HL-60/S4 (cell line): ENCODE results near the gene TP53INP2.

Experiments
- in situ Hi-C: fragments of 300-500 bp; cut with MboI; formaldehyde crosslinking; loops from 2 replicates; pipeline ENCODE4 v1.14.3; 2022; ENCODE audit warnings: low sequenced_read_pairs

The TP53INP2 gene

DNA sequence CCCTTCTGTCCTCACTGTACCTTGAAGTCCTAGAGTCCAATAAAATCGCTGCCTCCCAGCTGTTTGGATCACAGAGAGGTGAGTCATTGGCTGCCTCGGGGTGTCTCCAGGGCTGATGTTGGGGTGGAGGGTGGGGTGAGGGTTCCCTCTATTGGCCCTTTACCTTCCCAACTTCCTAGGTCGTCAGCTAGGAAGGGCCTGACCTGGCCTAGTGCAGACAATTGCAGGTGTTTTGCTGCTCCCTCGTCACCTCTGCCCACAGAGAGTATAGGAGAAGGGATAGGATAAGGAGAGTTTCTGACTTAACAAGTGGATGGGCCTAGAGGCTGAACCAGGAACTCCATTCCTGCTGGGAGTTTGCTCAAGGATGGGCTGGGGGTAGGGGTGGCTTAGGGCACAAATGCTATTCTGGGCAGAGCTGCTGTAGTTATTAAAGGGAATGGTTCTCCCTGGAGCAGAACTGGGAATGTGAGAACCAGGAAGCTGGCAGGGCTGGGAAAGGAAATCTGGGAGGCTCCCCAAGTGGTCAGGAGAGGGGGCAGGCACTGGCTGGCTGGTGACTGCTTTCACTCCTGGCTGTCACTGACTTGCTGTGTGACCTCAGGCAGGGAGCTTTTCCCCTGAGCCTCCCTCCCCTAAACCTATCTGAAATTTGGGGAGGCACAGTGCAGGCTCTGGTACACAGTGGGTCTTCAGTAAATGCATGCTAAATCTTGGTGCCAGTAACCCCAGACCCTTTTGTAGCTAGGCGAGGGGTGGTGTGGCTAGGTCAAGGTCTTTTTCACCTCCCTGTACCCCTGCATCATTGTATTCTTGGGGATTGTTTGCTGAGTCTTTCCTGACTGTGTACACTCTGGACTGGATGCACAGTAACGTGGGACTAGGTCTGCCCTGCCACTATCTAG, 1.5 kb downstream of the TP53INP2 start:
- in situ Hi-C loops = loop anchor here (25.0 kb wide), 1 partner anchor 393 kb away; the partner anchor contains the start of gene AHCY

DNA sequence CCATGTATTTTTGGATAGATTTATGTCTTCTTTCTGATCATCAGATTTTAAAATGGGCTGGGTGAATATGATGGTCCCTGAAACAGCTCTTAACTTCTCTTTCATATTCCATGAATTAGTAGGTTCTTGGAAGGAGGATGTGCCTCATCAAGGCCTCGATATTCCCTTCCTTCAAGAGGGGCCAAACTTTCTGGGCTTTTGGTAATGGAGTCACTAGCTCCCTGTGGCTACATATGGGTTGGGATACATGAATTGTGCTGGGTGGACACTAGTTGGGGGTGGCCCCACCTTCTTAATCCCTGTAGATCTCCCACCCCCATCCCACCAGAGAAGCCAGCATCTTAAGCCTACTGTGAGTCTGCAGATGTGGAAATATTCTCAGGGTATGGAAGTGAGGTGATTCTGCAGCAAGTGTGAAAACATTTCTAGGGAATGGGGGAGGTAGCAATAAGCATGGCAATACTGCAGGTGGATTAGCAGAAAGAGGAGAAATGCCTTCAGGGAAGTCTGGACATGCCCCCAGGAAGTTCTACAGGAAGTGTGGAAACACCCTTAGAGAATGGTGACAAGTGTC, 2.2 kb downstream of the TP53INP2 start:
- in situ Hi-C loops = loop anchor here (25.0 kb wide), 1 partner anchor 394 kb away; the partner anchor contains the start of gene AHCY

DNA sequence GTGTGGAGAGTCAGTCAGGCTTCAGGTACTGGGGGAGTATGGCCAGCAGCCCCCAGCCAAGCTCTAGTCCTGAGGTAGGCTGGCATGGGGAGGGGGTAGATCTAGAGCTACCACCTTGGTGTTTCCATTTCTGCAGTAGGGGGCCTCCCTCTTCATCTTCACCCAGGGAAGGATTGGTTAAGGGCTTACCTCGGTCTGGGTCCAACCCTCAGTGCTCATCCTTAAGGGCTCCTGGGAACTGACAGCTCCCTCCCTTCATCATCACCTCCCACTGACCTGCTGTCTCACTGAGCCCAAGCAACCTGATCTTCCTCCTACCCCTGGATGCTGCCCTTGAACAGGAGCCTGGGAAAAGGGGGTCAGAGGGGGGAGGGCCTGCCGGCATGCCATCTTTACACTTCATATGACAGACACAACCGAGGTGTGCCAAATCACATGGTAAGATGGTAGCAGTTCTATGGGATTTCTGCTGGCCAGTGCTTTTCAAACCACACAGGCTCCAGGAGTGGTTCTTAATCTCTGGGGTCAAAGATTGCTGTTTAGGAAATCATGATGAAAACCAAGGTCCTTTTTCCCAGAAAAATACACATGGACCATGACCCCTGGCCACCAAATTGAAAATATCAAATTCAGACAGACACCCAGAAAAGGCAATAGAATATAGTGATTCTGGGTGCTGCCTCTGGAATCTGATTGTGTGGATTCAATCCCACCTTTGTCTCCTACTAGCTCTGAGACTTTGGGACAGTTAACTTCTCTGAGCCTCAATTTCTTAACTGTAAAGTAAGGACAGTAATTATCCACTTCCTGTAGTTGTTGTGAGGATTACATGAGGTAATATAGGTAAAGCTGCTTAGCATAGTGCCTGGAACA, 3.0 kb downstream of the TP53INP2 start:
- in situ Hi-C loops = loop anchor here (25.0 kb wide), 1 partner anchor 395 kb away; the partner anchor contains the start of gene AHCY

DNA sequence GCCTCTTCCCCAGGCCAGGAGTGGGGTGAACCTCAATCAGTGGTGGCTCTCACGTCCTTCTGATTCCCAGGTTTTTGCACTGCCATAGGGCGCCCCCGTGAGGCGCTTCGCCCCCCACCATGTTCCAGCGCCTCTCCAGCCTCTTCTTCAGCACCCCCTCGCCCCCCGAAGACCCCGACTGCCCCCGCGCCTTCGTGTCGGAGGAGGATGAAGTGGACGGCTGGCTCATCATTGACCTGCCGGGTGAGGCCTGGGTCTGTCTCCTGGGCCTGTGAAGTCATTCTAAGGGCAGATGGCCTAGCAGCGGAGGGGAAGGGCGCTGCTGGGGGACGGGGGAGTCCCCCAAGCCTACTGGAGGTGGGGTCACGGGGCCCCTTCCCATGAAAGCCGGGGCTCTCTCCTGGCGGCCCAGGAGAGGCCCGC, 4.5 kb downstream of the TP53INP2 start:
- in situ Hi-C loops = loop anchor here (25.0 kb wide), 1 partner anchor 396 kb away; the partner anchor contains the start of gene AHCY

DNA sequence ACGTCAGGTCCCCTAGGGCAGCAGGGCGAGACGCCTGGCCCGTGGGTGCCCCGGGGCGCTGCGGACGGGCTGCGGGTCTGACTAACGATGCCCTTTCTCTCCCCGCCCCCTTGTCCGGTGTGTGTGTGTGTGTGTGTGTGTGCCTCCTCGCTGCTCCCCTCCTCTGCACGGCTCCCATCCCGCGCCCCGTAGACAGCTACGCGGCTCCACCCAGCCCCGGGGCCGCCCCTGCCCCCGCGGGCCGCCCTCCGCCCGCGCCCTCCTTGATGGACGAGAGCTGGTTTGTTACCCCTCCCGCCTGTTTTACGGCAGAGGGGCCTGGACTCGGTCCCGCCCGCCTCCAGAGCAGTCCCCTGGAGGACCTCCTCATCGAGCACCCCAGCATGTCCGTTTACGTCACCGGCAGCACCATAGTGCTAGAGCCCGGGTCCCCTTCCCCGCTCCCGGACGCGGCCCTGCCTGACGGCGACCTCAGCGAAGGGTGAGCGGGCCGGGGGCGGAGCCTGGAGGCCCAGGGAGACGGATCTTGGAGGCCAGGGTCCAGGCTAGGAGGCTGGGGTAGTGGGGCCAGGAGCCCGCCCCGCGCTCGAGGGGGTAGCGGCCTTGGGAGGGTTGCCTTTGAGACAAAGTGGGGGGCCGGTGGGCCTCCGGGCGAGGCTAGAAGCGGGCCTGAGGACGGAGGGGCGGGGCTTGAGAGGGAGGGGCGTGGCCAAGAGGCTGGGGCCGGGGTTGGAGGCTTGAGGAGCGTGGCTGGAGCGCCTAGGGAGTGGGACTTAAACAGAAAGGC, 5.1 kb downstream of the TP53INP2 start:
- in situ Hi-C loops = loop anchor here (25.0 kb wide), 1 partner anchor 397 kb away; the partner anchor contains the start of gene AHCY

DNA sequence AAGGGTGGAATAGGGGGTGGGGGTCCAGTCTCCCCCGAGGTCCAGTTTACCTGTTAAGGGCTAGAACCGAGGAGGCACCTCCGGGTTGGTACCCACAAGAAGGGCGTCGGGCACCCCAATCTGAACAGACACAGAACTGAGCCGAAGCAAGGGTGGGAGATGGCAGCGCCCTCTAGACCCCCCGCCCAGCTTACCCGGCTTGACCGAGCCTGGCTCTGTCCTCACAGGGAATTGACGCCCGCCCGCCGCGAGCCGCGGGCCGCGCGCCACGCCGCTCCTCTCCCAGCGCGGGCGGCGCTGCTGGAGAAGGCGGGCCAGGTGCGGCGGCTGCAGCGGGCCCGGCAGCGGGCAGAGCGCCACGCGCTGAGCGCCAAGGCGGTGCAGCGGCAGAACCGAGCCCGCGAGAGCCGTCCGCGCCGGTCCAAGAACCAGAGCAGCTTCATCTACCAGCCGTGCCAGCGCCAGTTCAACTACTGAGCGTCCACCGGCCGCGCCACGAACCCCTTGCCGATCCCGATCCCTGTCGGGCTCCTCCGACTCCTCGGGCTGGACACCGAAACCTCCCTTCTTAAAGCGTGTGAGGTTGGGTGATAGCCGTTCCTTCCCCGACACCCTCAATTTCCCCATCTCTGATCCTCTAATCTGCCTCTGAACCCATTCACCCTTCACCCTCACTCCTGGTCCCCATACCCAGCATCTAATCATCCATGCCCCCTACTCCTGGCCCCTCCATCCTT, 5.9 kb downstream of the TP53INP2 start:
- in situ Hi-C loops = loop anchor here (10.0 to 25.0 kb wide), 2 partner anchors 175 to 398 kb away; partner anchors contain the start of gene AHCY

DNA sequence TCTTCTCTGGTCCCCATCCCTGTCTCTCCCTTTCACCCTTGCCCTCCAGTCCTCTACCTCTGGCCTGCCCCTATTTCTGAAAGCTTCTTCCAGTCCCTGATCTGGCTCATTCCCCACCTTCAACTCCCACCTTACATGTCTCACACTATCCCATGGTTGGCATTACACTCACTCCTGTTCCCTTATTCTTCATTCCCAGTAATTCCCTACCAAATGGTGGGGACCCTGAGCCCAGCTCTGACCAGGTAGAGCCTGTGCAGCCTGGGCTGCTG, 6.4 kb downstream of the TP53INP2 start:
- in situ Hi-C loops = loop anchor here (10.0 to 25.0 kb wide), 2 partner anchors 176 to 398 kb away; partner anchors contain the start of gene AHCY

DNA sequence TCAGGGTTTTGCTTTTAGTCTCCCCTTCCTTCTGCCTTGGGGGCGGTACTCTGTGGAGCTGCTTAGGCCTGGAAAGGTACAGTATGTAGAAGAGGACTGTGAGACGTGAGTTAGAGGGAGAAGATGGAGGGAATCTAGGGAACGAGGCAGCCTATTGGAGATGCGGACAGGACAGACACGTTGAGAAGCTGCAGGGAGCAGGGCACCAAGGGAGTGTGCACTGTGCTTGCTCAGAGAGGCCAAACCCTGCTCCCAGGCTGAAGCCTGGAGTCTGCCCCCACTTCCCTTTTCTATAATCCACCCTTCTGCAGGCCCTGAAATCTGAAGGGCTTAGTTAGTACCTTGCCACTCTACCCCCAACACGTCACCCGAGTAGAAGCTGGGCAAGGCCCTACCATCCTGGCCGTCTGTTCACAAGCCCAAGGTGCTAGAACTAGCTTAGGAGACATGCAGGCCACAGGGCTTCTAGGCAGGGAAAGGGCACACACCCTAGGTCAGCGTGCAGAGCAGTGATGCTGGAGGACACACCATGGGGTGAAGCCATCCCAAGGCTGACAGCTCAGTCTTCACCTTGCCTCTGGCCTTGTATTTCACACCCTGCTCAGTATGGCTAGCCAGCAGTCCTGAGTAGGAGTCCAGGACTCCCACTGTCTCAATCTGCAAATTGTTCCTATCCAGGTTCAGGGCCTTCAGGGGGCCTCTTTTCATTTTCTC, 6.9 kb downstream of the TP53INP2 start:
- in situ Hi-C loops = loop anchor here (10.0 to 25.0 kb wide), 2 partner anchors 176 to 399 kb away; partner anchors contain the start of gene AHCY

DNA sequence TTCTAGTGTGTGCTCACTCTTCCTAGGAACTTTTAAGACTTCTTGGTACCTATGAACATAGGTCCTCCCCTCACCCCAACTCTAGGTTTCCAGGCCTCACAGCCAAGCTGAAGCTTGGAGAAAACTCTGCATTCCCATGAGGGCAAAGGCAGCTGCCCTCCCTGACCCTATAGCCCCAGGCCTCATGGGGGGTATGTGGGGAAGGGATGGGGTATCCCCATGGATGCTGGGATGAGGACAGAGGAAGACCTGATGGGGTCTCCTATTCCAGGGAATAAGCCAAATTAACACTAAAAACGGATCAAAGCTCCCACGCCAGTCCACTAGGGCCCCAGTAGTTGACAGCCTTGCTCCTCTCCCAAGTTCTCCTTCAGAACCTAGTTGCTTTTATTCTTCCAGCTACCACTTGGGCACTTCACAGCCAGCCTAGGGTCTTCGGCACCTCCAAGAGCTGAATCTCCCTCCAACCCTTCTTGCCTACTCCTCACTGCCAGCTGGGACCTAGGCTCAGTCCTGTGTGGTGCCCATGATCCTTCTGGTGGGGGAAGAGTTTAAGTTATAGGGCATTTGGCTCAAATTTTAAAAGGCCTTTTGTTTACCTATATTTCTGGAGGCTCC, 7.8 kb downstream of the TP53INP2 start:
- in situ Hi-C loops = loop anchor here (10.0 to 25.0 kb wide), 2 partner anchors 177 to 400 kb away; partner anchors contain the start of gene AHCY

DNA sequence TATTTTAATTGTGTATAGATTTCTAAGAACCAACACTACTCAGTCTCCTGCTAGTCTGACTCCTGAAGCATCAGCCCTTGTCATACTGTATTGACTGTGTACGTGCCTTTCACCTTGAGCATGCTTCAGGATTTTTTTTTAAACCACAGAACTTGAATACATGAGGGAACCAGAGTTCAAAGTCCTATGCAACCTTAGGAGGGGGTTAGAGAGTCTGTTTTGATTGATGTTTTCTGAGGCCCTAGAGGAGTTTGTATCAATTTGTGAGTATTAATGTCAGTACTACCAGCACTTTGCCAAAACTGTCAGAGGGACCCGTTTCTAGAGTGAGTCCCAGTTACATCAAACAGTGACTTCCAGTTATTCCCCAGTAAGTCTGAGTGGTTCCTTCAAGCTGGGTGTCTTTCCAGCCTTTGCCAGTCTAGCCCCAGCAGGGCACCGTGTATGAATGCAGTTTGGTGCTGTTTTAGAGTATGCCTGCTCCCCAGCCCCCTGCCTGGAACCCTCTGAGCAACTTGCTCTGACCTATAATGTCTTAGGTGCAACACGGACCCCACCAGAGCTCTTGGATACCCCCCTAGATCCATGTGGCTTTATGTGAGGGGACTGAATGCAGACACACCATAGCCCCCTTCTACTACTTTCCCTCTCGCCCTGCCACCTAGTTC, 8.5 kb downstream of the TP53INP2 start:
- in situ Hi-C loops = loop anchor here (10.0 to 25.0 kb wide), 2 partner anchors 178 to 400 kb away; partner anchors contain the start of gene AHCY

DNA sequence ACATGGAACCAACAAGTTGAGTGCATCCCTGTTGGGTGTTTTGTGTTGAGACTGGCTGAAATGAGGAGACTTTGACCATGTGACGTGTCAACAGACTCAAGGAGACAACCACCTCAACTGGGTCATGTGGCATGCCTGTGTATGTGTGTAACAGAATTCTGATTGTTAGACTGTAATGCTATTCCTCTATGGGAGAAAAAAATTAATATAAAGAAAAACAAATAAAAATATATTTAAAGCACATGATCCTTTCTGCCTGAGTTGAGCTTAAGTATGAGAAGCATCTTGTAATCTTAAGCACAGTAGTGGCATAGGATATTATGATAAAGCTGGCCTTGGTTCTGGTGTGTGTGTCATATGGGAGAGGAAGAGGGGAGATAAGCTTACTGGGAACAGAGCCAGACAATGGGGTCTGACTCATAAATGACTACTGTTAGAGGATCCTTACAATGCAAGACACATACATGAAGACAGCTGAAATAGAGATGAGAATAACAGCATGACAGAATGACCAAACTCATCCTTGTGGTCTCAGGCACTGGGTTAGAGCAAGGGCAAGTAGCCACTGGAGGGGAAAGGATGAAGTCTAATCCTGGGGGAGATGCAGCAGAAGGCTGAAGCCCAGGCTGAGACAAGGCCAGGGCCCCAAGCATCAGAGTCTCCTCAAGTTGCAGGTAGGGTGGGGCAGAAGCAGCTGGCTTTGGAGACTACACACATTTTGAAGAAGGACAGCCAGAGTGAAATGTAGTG, 9.2 kb downstream of the TP53INP2 start:
- in situ Hi-C loops = loop anchor here (10.0 to 25.0 kb wide), 2 partner anchors 179 to 401 kb away; partner anchors contain the start of gene AHCY

DNA sequence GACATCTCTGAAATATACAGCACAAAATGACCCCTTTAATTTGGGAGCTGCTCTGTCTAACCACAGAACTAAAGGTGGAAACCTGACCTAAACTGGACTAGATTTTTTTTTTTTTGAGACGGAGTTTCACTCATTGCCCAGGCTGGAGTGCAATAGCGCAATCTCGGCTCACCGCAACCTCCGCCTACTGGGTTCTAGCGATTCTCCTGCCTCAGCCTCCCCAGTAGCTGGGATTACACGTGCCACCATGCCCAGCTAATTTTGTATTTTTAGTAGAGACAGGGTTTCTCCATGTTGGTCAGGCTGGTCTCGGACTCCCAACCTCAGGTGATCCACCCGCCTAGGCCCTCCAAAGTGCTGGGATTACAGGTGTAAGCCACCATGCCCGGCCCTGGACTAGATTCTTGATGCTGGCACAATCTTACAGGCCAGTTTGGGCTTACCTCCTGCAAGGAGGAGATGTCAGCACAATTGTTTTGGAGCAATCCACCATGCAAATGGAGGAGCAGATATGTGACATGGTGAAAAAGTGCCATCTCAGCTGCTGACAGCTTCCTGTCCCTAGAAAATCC, 9.9 kb downstream of the TP53INP2 start:
- in situ Hi-C loops = loop anchor here (10.0 to 25.0 kb wide), 2 partner anchors 179 to 402 kb away; partner anchors contain the start of gene AHCY

DNA sequence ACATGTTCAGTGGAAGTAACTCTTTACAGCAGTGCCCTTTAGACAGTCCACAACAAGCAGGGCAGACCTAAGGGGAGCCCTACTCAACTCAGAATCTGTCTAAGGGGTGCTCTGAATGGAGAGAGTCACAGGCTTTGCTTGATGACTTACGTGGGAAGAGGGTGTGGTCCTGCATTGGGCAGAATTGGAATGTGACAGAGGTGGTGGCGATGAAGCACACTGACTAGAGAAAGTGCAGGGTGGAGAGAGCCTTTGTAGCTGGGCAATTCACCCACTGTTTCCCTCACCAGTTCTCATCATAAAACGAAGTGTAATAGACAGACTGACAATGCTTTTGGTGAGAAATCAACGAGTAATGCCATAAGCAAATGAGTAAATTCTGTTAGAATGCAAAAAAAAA, 11.2 kb downstream of the TP53INP2 start:
- in situ Hi-C loops = loop anchor here (10.0 to 25.0 kb wide), 2 partner anchors 181 to 403 kb away; partner anchors contain the start of gene AHCY

DNA sequence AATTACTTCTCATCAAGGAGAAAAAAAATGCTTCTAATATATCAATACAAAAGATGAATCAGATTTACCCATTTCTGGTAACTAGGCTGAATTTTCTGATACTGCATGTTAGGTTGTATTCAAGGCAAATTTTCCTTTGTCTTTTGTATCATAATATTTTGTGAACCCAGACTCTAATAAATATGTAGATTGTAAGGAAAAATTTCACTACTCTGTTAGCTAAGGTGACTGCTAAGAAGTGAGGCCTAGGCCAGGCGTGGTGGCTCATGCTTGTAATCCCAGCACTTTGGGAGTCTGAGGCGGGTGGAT, 12.7 kb downstream of the TP53INP2 start:
- in situ Hi-C loops = loop anchor here (10.0 to 25.0 kb wide), 2 partner anchors 182 to 405 kb away; partner anchors contain the start of gene AHCY

DNA sequence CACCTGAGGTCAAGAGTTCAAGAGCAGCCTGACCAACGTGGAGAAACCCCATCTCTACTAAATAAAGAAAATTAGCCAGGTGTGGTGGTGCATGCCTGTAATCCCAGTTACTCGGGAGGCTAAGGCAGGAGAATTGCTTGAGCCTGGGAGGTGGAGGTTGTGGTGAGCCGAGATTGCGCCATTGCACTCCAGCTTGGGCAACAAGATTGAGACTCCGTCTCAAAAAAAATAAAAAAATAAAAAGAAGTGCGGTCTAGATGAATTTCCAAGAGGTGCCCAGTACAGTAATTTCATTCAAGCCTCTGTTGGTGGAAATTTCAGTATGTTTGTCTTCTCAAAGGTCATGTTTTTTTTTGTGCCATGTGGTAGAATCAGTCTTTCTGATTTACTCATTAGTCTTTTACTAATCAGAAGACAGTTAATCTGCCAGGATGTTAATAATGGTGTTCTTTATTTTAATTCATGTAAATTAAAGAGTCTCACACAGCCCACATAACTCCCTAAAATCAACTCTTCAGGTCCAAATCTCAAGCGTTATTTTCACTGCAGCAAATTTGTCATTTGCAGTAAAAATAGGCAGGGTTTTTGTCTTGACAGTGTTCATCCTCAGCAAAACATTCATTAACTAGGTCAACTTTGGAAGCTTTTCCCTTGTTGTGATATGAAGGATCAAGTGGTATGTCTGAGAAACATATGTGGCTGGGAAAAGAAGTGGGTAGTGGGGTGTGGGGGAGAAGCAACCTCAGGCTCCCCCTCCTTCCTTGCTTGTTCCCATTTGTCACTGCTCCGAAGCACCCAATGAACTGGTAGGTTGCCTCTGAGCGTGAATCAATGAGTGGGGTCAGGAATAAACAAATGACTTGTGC, 13.3 kb downstream of the TP53INP2 start:
- in situ Hi-C loops = loop anchor here (10.0 to 25.0 kb wide), 2 partner anchors 183 to 405 kb away; partner anchors contain the start of gene AHCY
